HT1080 (cell line): ENCODE data around the gene CCN2. TPM values are rescaled to one million over a fixed set of nuclear protein-coding genes. Genes with fewer than 3 reads are reported as not detected.
"Not testable (repeated sequence)": the region's sequence is repeated elsewhere in the genome, so short reads cannot be mapped to it uniquely, and the experiment has no call there.

Experiments
- DNase-seq: peaks from one replicate; pipeline ENCODE4 v3.0.0-alpha.2; 2015; ENCODE audit warnings: low read depth
- total RNA-seq: library from RNA; depleted of rRNA; stranded (reverse); fragments of >200 nt; shearing (Covaris generic); gene quantifications from 2 replicates; pipeline ENCODE4 v1.2.3, GENCODE V29; 2014; rRNA removed

Gene CCN2
- total RNA-seq, 1 experiment from 2014 or later = 41.6 TPM

DNA sequence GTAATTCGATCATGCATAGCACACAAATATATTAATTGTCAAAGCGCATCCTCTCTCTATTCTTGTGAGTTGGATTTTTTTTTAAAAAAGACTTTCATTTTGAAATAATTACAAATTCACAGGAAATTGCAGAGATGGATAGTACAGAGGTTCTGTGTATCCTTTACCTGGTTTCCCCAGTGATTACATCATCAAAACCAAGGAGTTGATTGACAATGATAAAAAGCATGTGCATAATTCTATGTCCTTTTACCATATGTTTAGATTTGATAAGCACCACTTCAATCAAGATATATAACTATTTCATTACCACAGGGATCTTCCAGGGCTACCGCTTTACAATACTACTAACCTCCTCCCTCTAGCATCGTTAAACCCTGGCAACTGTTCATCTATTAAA is 40.2 kb downstream of the CCN2 start:
- DNase-seq = no peak

DNA sequence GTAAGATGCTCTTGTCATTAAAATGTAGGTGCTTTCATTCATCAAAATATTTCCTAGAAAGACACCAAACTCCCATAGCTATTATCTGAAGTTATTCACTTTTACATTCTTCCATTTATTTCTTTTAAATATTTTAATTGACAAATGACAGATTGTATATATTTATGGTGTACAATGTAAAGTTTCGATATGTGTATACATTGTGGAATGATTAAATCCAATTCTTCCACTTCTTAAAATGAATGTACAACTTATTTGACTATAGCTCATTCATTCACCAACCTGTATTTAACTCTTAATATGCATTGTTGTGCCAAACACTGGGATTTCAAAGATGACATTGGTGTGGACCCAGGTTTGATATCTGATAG is 41.0 kb downstream of the CCN2 start:
- no peak for DNase-seq

DNA sequence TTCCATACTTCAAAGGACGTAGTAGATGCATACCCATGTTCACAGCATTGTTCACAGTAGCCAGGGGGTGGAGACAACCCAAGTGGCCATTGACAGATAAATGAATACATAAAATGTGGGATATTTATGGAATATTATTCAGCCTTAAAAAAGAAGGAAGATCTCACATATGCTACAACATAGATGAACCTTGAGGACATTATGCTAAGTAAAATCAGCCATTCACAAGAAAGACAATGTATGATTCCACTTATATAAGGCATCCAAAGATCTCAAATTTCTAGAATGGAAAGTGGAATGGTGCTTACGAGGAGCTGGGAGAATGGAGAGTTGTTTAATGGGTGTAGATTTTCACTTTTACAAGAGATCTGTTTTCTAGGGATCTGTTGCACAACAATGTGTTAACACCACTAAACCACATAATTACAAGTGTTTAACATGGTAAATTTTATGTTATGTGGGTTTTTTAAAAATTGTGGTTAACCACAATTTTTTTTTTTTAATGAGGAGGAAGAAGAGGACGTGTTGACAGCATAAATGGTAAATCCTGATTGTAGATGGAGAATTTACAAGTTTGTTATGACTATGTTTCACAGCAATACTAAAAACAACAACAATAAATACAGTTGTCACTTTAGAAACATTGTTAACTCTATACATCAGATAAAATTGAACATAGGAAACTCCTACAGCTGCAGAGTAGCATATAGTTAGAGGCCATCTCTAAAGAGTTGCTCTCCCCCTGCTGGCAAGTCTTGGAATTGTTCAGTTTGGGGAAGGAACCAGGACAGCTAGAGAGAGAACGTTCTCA is 41.6 kb downstream of the CCN2 start:
- peak; percentile 50 for DNase-seq

DNA sequence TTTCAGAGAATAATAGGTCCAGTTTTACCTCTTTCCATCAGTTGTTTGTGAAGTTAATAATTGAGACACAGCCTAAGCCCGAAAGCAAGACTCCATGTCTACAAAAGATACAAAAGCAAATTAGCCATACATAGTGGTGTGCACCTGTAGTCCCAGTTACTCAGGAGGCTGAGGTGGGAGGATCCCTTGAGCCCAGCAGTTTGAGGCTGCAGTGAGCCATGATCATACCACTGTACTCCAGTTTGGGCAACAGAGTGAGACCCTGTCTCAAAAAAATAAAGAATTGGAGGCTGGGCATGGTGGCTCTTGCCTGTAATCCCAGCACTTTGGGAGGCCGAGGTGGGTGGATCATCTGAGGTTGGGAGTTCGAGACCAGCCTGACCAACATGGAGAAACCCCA is 42.4 kb downstream of the CCN2 start:
- DNase-seq = not testable (repeated sequence)

DNA sequence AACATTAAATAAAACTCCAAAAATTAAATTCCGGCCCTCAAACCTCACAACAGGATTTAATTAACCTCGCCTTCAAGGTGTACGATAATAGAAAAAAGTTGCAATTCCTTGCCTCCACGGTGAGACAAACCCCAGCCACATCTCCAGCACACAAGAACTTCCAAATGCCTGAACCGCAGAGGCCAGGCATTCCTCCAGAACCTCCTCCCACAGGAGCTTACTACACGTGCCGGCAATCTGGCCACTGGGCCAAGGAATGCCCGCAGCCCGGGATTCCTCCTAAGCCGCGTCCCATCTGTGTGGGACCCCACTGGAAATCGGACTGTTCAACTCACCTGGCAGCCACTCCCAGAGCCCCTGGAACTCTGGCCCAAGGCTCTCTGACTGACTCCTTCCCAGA is 47.4 kb downstream of the CCN2 start:
- DNase-seq = not testable (repeated sequence)

DNA sequence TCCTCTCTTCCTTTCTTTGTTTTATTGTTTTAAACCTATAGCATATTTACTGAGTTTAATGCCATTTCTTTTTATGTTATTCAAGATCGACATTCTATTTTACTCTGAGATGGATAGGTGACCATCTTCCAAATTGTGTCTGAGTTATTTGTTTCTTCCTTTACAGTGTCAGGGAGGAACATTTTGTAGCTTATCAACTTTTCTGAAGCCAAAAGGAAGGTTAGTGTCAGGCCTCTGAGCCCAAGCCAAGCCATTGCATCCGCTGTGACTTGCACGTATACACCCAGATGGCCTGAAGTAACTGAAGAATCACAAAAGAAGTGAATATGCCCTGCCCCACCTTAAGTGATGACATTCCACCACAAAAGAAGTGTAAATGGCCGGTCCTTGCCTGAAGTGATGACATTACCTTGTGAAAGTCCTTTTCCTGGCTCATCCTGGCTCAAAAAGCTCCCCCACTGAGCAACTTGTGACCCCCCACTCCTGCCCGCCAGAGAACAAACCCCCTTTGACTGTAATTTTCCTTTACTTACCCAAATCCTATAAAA is 49.8 kb downstream of the CCN2 start:
- not testable (repeated sequence) for DNase-seq

DNA sequence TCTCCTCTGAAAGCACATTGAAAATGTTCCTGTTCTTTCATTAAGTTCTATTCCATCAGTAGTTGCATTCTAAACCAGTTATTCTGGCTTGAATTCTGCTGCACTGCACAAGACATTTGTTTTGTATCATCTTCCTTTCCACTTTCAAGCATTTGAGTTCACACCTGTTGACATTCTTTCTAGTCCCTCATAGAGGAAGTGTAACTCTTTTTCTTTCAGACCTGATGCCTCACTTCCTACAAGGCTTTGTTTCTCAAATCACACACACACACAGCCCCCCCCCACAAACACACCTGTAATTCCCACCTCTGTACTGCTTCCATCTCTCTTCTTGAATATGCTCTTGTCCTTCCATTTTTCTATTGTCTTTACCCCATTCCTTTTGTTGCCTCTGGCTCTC is 50.9 kb downstream of the CCN2 start:
- DNase-seq = no peak

DNA sequence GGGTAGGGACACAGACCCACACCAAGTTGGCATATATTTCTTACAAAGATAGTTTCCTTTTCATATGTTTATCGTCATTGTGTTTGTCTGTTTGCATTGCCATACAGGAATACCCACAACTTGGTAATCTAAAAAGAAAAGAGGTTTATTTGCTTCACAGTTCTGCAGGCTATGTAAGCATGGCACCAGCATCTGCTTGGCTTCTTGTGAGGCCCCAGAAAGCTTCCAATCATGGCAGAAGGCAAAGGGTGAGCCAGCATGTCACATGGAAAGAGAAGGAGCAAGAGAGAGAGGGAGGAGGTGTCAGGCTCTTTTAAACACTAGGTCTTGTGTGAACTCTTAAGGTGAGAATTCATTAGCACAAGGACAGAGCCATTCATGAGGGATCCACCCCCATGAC is 52.5 kb downstream of the CCN2 start:
- no peak for DNase-seq

Other genes with a start within 250 kb of the CCN2 start
- 0.07 TPM in 1 of 2 replicates, not detected in the other for gene OR2A4, start 250.0 kb downstream of the CCN2 start, total RNA-seq
- not detected in 2 replicates for gene CTAGE9, start 240.4 kb downstream of the CCN2 start, total RNA-seq
- 17.9 and 24.7 TPM in 2 replicates for gene ENPP1, start 143.4 kb downstream of the CCN2 start, total RNA-seq